Heart left ventricle (tissue), 13 donors: ENCODE data around the gene OR6X1.

Experiments
- POLR2A ChIP-seq, 2 donors: fragments of 450-650 bp; IDR thresholded peaks; one replicate each; pipeline ENCODE4 v1.6.1; 2017; ENCODE audit warnings: antibody characterized with exemption in 2 of 2, mild to moderate bottlenecking in 2 of 2, moderate library complexity in 2 of 2
- TF ChIP-seq, protein P1 (sequence below), 12 donors: fragments of 200-600 bp; sonication (generic) in 4 of 12; IDR thresholded peaks; one replicate each; pipeline versions ENCODE4 v1.5.0 to v1.8.0; 2018 to 2022; ENCODE audit warnings: antibody characterized with exemption in 12 of 12, mild to moderate bottlenecking in 5 of 12
- donor health status: ischemic (EF 13 %, LVEDD 7.1; RV severe dilation, severe dysfunction).
- donor health status: DM: no; HTN: yes; CAD: no.
- donor health status: DM: no; HTN: no; CAD: no.
- donor health status: ischemic (EF 25% LVEDD 6.9; RV normal size, moderate dysfunction).
- donor health status: ischemic (EF 25% LVEDD 5.7; RV mildly dilated, moderate dysfunction).
- donor health status: ischemic (EF 35%, LVEDD 5.7; RV mildly dilated, moderate dysfunction).
- donor health status: nonischemic (EF 11% LVEDD 7.7; RV severe dilation, severe dysfunction).
- donor health status: DM: yes; HTN: yes; CAD: no.
- donor health status: PGD.
- donor health status: ischemic (EF 29% LVEDD 5.4; RV normal size, mild dysfunction).
- donor health status: nonischemic (EF 23%, LVEDD 6.1; RV moderate dilation, normal function).

DNA sequence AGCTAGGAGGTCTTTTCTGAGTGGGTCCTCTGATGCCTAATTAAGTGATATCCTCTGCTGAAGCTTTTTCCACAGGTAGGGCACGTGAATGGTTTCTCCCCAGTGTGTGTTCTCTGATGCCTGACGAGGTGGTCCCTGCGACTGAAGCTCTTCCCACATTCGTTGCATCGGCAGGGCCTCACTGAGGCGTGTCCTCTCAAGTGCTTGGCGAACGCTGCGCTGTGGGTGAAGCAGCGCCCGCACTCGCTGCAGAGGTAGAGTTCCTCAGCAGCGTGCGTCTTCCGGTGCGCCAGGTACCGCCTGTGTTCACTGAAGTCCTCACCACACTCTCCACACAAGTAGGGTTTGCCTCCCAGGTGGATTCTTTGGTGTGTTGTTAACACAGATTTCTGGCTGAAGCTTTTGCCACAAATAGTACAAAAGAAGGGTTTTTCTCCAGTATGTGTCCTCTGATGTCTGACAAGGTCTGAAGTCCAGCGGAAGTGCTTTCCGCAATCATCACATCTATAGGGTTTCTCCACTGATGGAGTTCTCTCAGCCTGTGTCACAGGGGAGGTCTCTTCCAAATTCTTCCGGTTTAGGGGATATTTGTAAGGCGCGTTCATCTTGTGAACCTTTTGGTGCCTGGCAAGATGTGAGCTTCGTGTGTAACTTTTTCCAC, 28.2 kb downstream of the OR6X1 start:
- TF ChIP-seq, protein P1, sequence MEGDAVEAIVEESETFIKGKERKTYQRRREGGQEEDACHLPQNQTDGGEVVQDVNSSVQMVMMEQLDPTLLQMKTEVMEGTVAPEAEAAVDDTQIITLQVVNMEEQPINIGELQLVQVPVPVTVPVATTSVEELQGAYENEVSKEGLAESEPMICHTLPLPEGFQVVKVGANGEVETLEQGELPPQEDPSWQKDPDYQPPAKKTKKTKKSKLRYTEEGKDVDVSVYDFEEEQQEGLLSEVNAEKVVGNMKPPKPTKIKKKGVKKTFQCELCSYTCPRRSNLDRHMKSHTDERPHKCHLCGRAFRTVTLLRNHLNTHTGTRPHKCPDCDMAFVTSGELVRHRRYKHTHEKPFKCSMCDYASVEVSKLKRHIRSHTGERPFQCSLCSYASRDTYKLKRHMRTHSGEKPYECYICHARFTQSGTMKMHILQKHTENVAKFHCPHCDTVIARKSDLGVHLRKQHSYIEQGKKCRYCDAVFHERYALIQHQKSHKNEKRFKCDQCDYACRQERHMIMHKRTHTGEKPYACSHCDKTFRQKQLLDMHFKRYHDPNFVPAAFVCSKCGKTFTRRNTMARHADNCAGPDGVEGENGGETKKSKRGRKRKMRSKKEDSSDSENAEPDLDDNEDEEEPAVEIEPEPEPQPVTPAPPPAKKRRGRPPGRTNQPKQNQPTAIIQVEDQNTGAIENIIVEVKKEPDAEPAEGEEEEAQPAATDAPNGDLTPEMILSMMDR (IDR thresholded peaks at IDR 0.05): no peak
- TF ChIP-seq POLR2A (IDR thresholded peaks at IDR 0.05): no peak
